HEK293T (cell line): ENCODE data around the gene TPM1.

Source experiments
- CTCF ChIA-PET: fragments of 350-600 bp; formaldehyde crosslinking; extraction: SDS; loops from one replicate; lab custom pipeline; 2021; ENCODE audit warnings: antibody characterized with exemption, inconsistent platforms; lab: Yijun Ruan, JAX
- POLR2A ChIA-PET: fragments of 350-600 bp; formaldehyde crosslinking; extraction: SDS; loops from one replicate; lab custom pipeline; 2020; ENCODE audit warnings: antibody characterized with exemption, inconsistent platforms; lab: Yijun Ruan, JAX
- DNase-seq: peaks from one replicate; pipeline ENCODE4 v3.0.0; 2012; ENCODE audit warnings: mixed read lengths; ENCODE audit errors: extremely low spot score
- ARNT ChIP-seq: fragments of 450-650 bp; IDR thresholded peaks from 2 replicates; pipeline ENCODE4 v1.6.1; 2017; ENCODE audit warnings: mild to moderate bottlenecking
- BHLHE40 ChIP-seq: fragments of 450-650 bp; IDR thresholded peaks from 2 replicates; pipeline ENCODE4 v1.6.1; 2016; ENCODE audit warnings: mild to moderate bottlenecking, moderate library complexity, borderline replicate concordance
- CTBP1 ChIP-seq: fragments of 450-650 bp; IDR thresholded peaks from 2 replicates; pipeline ENCODE4 v1.6.1; 2016; ENCODE audit warnings: borderline replicate concordance
- ELF4 ChIP-seq: fragments of 450-650 bp; IDR thresholded peaks from 2 replicates; pipeline ENCODE4 v1.6.1; 2017; ENCODE audit warnings: antibody characterized with exemption
- FOXA1 ChIP-seq: fragments of 450-650 bp; IDR thresholded peaks from 2 replicates; pipeline ENCODE4 v1.6.1; 2016; ENCODE audit warnings: mild to moderate bottlenecking
- FOXK2 ChIP-seq: fragments of 450-650 bp; IDR thresholded peaks from 2 replicates; pipeline ENCODE4 v1.6.1; 2016; ENCODE audit warnings: mild to moderate bottlenecking
- FOXM1 ChIP-seq: fragments of 450-650 bp; IDR thresholded peaks from 2 replicates; pipeline ENCODE4 v1.6.1; 2017; ENCODE audit warnings: mild to moderate bottlenecking, borderline replicate concordance
- HDGF ChIP-seq: fragments of 450-650 bp; IDR thresholded peaks from 2 replicates; pipeline ENCODE4 v1.6.1; 2017; ENCODE audit warnings: antibody characterized with exemption, borderline replicate concordance
- L3MBTL2 ChIP-seq: fragments of 450-650 bp; conservative IDR thresholded peaks from 2 replicates; pipeline ENCODE4 v1.6.1; 2016; ENCODE audit warnings: mild to moderate bottlenecking
- LEF1 ChIP-seq: fragments of 450-650 bp; IDR thresholded peaks from 2 replicates; pipeline ENCODE4 v1.6.1; 2017; ENCODE audit warnings: mild to moderate bottlenecking, borderline replicate concordance
- NFRKB ChIP-seq: fragments of 450-650 bp; IDR thresholded peaks from 2 replicates; pipeline ENCODE4 v1.6.1; 2016; ENCODE audit warnings: mild to moderate bottlenecking, moderate library complexity
- SP1 ChIP-seq: fragments of 450-650 bp; IDR thresholded peaks from 2 replicates; pipeline ENCODE4 v1.6.1; 2017
- SUZ12 ChIP-seq: fragments of 450-650 bp; IDR thresholded peaks from 2 replicates; pipeline ENCODE4 v1.6.1; 2016; ENCODE audit warnings: mild to moderate bottlenecking
- TARDBP ChIP-seq: fragments of 450-650 bp; IDR thresholded peaks from 2 replicates; pipeline ENCODE4 v1.6.1; 2016
- ZNF384 ChIP-seq: fragments of 450-650 bp; IDR thresholded peaks from 2 replicates; pipeline ENCODE4 v1.6.1; 2016
- TF ChIP-seq, protein P1 (sequence below): fragments of 450-650 bp; IDR thresholded peaks from 2 replicates; pipeline ENCODE4 v1.6.1; 2016

The TPM1 gene

DNA sequence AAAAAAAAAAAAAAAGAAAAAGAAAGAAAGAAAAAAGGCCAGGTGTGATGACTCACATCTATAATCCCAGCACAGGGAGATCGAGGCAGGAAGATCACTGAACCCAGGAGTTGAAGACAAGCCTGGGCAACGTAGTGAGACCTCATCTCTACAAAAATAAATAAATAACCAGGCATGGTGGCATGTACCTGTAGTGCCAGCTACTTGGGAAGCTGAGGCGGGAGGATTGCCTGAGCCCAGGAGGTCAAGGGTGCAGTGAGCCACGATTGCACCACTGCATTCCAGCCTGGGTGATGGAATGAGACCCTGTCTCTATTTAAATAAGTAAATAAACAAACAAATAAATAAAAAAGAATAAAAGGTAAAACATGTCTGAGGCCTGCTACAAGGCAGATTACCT, 39.8 kb downstream of the TPM1 start:
- no peak for DNase-seq
- TF ChIP-seq CTBP1 = no peak
- TF ChIP-seq SUZ12 = no peak
- TF ChIP-seq BHLHE40 = no peak
- TF ChIP-seq ZNF384 = no peak
- no peak for TF ChIP-seq FOXK2
- no peak for TF ChIP-seq FOXM1
- TF ChIP-seq NFRKB = no peak
- TF ChIP-seq, protein P1, sequence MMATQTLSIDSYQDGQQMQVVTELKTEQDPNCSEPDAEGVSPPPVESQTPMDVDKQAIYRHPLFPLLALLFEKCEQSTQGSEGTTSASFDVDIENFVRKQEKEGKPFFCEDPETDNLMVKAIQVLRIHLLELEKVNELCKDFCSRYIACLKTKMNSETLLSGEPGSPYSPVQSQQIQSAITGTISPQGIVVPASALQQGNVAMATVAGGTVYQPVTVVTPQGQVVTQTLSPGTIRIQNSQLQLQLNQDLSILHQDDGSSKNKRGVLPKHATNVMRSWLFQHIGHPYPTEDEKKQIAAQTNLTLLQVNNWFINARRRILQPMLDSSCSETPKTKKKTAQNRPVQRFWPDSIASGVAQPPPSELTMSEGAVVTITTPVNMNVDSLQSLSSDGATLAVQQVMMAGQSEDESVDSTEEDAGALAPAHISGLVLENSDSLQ = no peak
- no peak for TF ChIP-seq LEF1
- TF ChIP-seq FOXA1 = no peak
- TF ChIP-seq ELF4 = no peak
- no peak for TF ChIP-seq SP1
- no peak for TF ChIP-seq TARDBP
- no peak for TF ChIP-seq HDGF
- no peak for TF ChIP-seq ARNT
- no peak for TF ChIP-seq L3MBTL2
- CTCF ChIA-PET = no interaction called here
- POLR2A ChIA-PET = no interaction called here

GRCh38 chr15:63083044-63083443, 40.5 kb downstream of the TPM1 start:
- ChIA-PET CTCF (interaction anchor here (0.6 kb wide), 1 partner anchor 25 kb away, joined by 3 read pairs; no protein-coding TSS in a partner anchor), POLR2A (no interaction called here)
- no peak for TF ChIP-seq ZNF384
- no peak for TF ChIP-seq SUZ12
- TF ChIP-seq ELF4 = no peak
- TF ChIP-seq FOXA1 = no peak
- no peak for TF ChIP-seq LEF1
- TF ChIP-seq L3MBTL2 = no peak
- TF ChIP-seq TARDBP = no peak
- no peak for TF ChIP-seq FOXM1
- TF ChIP-seq ARNT = no peak
- no peak for TF ChIP-seq NFRKB
- no peak for TF ChIP-seq SP1
- no peak for DNase-seq

GRCh38 chr15:63083541-63083940, 41.0 kb downstream of the TPM1 start:
- CTCF ChIA-PET = interaction anchor here (0.6 kb wide), 1 partner anchor 26 kb away, joined by 3 read pairs; no protein-coding TSS in a partner anchor
- no peak for DNase-seq
- POLR2A ChIA-PET = no interaction called here
- TF ChIP-seq FOXM1 = no peak
- TF ChIP-seq LEF1 = no peak
- TF ChIP-seq ELF4 = no peak
- no peak for TF ChIP-seq L3MBTL2
- TF ChIP-seq SP1 = no peak
- no peak for TF ChIP-seq TARDBP
- no peak for TF ChIP-seq ZNF384
- TF ChIP-seq ARNT = no peak
- no peak for TF ChIP-seq CTBP1
- no peak for TF ChIP-seq SUZ12
- TF ChIP-seq NFRKB = no peak
- no peak for TF ChIP-seq HDGF
- no peak for TF ChIP-seq FOXA1
- no peak for TF ChIP-seq BHLHE40
- TF ChIP-seq, protein P1 = no peak
- no peak for TF ChIP-seq FOXK2

GRCh38 chr15:63084806-63085205, 42.3 kb downstream of the TPM1 start:
- POLR2A ChIA-PET = no interaction called here
- no peak for DNase-seq
- CTCF ChIA-PET = no interaction called here
- no peak for TF ChIP-seq SP1
- no peak for TF ChIP-seq LEF1
- no peak for TF ChIP-seq NFRKB
- no peak for TF ChIP-seq L3MBTL2
- no peak for TF ChIP-seq SUZ12
- TF ChIP-seq TARDBP = no peak
- TF ChIP-seq, protein P1 = no peak
- TF ChIP-seq FOXA1 = no peak
- no peak for TF ChIP-seq FOXM1
- TF ChIP-seq ELF4 = no peak

DNA sequence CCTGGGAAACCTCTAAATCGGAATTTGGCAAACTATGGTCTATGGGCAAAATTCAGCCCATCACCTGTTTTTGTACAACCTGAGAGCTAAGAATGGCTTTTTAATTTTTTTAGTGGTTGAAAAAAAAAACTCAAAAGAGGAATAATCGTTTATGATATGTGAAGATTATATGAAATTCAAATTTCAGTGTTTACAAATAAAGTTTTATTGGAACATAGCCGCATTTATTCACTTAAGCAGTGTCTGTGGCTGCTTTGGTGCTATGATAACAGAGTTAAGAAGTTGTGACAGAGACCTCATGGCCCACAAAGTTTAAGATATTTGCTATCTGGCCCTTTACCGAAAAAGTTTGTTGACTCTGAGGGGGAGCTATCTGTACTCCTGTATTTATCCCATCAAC, 42.7 kb downstream of the TPM1 start:
- no peak for TF ChIP-seq HDGF
- TF ChIP-seq, protein P1 = no peak
- no peak for TF ChIP-seq CTBP1
- no peak for TF ChIP-seq ARNT
- no peak for TF ChIP-seq FOXA1
- no peak for TF ChIP-seq LEF1
- no peak for DNase-seq
- ChIA-PET CTCF (no interaction called here), POLR2A (no interaction called here)

GRCh38 chr15:63086271-63086670, 43.7 kb downstream of the TPM1 start:
- TF ChIP-seq FOXM1 (no peak), ARNT (no peak), NFRKB (no peak), CTBP1 (no peak), L3MBTL2 (no peak), SP1 (no peak), FOXK2 (no peak), FOXA1 (no peak)
- no peak for DNase-seq
- CTCF ChIA-PET = interaction anchor here (1.1 kb wide), 1 partner anchor 38 kb away, joined by 11 read pairs; no protein-coding TSS in a partner anchor
- POLR2A ChIA-PET = no interaction called here
